Erythroblast (primary cell): ENCODE results near the gene AMFR.

Experiments
- GATA1 ChIP-seq: IDR thresholded peaks from 2 replicates; pipeline ENCODE4 v1.6.1; 2011; ENCODE audit warnings: low read depth, mild to moderate bottlenecking, control low read depth, low read length, moderate library complexity
- POLR2A ChIP-seq: IDR thresholded peaks from 2 replicates; pipeline ENCODE4 v1.6.1; 2011; ENCODE audit warnings: mild to moderate bottlenecking, low read length

DNA sequence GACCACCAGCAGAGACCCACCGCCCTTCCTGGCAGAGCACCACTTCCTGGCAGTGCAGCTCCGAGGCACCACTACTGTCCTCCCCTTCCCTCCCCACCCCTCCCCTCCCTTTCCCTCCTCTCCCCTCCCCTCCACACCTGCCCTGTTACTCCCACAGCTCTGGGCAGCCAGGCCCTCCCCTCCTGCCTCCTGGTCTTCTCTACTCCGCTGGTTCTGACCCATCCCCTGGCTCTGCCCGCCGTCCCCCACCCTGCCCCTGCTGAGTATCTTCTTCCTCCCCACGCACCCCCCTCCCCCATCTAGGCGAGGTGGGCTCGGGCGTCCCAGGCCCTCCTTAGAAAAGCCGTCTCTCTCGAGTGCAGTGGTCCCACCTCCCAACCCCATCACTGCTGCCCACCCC, 77.7 kb downstream of the AMFR start:
- TF ChIP-seq POLR2A (no peak), GATA1 (no peak)
